Measurements from ENCODE around the gene XYLT2. TPM values are rescaled to one million over a fixed set of nuclear protein-coding genes. Genes with fewer than 3 reads are reported as not detected.

Gene XYLT2
- total and polyA plus RNA-seq, 2 of the 13 experiments (the other 11 are each of a cell fraction or from before 2014, with no cell fraction given), result 17.0 to 22.1 TPM

- TF ChIP-seq CENPBD1 (CRISPR knock-in tag; IDR thresholded peaks at IDR 0.05; ENCODE audit: borderline replicate concordance, low read depth), result no peak
- peak; percentile 57; the same call in 1 of the 2 replicates for TF ChIP-seq ARHGAP35 (CRISPR knock-in tag; IDR thresholded peaks at IDR 0.05; ENCODE audit: borderline replicate concordance)
- TF ChIP-seq GRHL1 (CRISPR knock-in tag; conservative IDR thresholded peaks at IDR 0.05), result no peak
- TF ChIP-seq SNRNP70 (IDR thresholded peaks at IDR 0.05; ENCODE audit: low read depth, low read length), result no peak
- TF ChIP-seq ZNF598 (CRISPR knock-in tag; IDR thresholded peaks at IDR 0.05; ENCODE audit: borderline replicate concordance), result no peak; the same call in 1 of the 2 replicates
- peak; percentile 63; the same call in 1 of the 2 replicates for TF ChIP-seq ZNF275 (CRISPR knock-in tag; IDR thresholded peaks at IDR 0.05; ENCODE audit: borderline replicate concordance)
- no peak for TF ChIP-seq KLF11 (CRISPR knock-in tag; IDR thresholded peaks at IDR 0.05)
- no peak for TF ChIP-seq ZBTB43 (CRISPR knock-in tag; conservative IDR thresholded peaks at IDR 0.05)
- TF ChIP-seq GZF1 (CRISPR knock-in tag; IDR thresholded peaks at IDR 0.05), result 0 out of 2 replicates have a peak, but pooled peaks have one; percentile 62
- TF ChIP-seq THYN1 (CRISPR knock-in tag; IDR thresholded peaks at IDR 0.05; ENCODE audit: borderline replicate concordance, low read depth), result no peak
- TF ChIP-seq ZNF850 (CRISPR knock-in tag; conservative IDR thresholded peaks at IDR 0.05), result no peak
- TF ChIP-seq RBM22 (optimal IDR thresholded peaks at IDR 0.05; ENCODE audit: low read length), result no peak
- 0 out of 2 replicates have a peak, but pooled peaks have one; percentile 62 for TF ChIP-seq FOXC1 (CRISPR knock-in tag; IDR thresholded peaks at IDR 0.05; ENCODE audit: borderline replicate concordance)
- TF ChIP-seq NFATC3 (CRISPR knock-in tag; IDR thresholded peaks at IDR 0.05), result no peak
- no peak for TF ChIP-seq RFX3 (CRISPR knock-in tag; IDR thresholded peaks at IDR 0.05)
- no peak; the same call in 1 of the 2 replicates for TF ChIP-seq UBTF (CRISPR knock-in tag; IDR thresholded peaks at IDR 0.05)
- peak; percentile 64 to 98; a peak in 3 of 4 replicates for TF ChIP-seq POLR2A (IDR thresholded peaks at IDR 0.05; ENCODE audit: insufficient read depth in 1 of 2, low read depth in 2 of 2, low read length in 2 of 2)
- no peak for TF ChIP-seq PLSCR1 (CRISPR knock-in tag; IDR thresholded peaks at IDR 0.05; ENCODE audit: borderline replicate concordance)
- TF ChIP-seq NAIF1 (CRISPR knock-in tag; IDR thresholded peaks at IDR 0.05; ENCODE audit: borderline replicate concordance), result no peak
- no peak for TF ChIP-seq NR2F6 (IDR thresholded peaks at IDR 0.05)
- TF ChIP-seq NR2F6 (CRISPR knock-in tag; IDR thresholded peaks at IDR 0.05), result no peak
These were observed at the start of gene XYLT2 (continued) for GRCh38 chr17:50345432-50346312.

All from HepG2 (cell line).